Hypothalamus (tissue), 51 donors: ENCODE data around the gene LCN2.

Experiments used
- DNase-seq, 51 donors: peaks; one replicate each; lab custom pipeline; 2025; lab: John Stamatoyannopoulos, UW

The LCN2 gene

DNA sequence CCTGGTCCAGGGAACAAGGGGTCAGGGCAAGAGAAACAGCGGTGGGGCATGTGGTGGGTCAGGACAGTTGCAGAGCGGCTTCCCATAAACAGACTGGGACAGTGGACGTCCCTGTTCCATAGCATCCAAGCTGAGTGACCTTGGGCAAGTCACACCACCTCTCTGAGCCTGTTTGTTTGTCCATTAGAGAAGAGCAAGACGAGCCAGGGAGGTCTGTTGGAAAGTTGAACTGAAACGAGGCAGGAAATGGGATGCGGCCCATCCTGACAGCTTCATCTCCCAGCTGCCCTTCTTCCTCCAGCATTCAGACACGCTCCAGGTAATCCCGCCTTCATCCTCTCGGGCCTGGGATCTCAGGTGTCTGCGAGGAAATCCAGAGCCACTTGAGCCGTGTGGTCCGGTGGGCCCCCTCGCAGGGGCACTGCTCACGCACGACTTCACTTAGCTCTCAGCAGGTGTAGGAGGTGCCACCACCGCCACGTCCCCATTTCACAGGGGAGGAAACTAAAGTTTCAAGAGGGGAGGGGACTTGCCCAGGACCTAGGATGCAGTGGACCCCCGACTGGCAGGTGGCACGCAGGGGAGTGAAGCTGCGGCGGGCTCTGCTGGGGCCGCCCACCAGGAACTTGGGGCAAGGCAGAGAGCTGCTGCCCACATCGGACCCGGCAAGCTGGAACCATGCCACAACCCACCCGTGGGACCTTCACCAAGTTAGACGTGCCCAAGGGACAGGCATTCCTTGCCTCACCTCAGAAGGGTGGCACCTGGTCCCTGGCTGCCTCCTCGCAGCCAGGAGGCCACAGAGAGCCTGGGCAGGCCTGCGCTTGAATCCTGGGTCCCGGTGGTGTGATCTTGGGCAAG is 34.7 kb upstream of the LCN2 start:
- no peak for DNase-seq

DNA sequence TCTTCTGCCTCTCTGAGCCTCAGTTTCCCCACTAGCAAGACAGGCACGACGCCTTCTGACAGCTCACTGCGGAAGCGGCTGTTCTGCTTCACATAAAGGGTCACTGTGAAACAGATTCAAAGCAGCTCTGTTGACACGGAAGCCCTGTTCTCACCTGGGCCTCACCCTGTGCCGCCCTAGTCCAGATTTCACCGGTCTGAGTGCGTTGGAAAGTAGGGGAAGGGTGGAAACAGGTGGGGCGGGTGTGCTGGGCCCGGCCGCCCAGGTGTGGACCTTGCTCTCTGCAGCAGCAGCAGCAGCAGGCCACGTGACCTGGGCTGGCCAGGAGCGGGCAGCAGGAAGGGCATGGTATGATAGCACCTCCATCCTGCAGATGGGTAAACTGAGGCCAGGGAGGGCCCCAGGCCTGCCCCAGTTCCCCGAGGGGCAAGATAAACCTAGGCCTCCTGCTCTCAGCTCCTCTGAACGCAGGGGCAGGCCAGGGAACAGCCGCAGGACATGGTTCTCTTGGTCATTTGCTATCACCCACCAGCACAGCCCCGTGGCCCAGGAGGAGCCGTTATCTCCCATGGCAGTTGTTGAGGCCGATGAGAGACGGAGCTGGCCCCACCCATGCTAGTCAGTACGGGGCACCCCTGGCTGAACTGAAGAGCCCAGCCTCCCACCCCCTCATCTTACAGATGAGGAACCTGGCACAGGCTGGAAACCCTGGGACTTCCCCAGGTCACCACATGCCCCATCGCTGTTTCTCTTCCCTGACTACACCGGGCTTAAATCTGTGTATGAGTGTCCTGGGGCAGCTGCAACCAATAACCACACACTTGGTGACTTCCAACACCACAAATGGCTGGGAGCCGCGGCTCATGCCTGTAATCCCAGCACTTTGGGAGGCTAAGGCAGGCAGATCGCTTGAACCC is 33.8 kb upstream of the LCN2 start:
- no peak for DNase-seq

DNA sequence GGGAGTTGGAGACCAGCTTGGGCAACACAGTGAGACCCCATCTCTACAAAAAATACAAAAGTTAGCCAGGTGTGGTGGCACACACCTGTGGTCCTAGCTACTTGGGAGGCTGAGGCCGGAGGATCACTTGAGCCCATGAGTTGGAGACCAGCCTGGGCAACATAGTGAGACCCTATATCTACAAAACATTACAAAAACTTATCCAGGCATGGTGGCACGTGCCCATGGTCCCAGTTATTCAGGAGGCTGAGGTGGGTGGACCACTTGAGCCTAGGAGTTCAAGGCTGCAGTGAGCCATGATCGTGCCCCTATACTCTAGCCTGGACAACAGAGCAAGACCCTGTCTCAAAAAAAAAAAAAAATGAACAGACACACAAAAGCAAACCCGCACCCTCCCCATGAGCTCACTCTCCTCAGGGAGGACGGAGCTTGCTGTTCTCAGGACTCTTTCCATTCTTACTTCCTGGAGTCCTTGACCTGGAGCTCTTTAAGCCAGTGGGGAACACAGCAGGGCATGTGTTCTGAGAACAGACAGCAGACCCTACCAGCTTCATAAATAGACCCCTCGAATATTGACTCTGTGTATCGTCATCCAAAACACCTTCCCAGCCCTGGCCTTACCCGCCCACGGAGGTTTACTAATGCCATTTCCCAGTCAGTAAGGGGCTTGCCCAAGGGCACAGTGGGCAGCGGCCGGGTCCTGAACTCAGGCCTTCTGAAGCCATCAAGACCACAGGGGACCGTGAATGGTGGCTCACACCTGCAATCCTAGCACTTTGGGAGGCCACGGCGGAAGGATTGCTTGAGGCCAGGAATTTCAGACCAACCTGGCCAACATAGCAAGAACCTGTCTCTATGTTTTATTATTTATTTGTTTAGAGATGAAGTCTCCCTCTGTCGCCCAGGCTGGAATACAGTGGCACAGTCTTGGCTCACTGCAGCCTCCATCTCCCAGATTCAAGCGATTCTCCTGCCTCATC is 32.9 kb upstream of the LCN2 start:
- no peak for DNase-seq

DNA sequence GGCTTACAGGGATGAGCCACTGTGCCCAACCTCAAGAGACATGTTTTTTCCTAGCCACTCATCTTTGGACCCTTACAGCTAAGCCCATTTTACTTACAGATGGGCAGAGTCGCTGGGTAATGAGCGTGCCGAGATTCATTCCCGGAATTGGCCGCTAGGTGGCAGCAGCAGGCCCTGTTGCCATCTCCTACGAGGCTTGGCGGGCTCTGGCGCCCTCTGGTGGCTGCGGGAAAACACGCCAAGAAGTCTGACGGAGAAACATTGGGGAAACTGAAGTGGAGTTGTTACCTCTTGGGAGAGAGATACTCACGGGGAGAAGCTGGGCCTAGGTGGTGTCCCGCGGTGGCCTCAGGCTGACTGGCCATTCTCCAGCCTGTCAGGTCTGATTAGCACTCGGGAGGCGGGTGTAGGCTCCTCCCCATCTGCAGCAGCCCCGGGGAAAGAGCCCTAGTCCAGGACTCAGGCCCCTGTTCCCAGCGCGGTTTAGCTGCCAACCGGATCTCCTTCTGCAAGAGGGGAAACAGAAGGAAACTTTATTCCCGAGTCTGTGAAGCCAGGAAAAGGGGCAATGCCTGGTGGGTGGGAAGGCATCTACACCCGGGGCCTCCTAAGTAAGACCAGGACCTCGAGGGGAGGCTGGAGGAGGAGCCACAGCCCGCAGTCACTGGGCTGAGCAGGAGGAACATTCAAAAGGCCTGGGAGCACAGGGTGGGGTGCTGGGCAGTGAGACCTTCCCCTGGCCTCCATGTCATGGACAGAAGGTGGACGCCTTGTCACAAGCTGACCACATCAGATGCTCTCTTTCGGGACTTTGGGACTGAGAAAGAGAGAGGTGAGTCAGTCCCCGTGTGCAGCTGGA is 31.4 kb upstream of the LCN2 start:
- DNase-seq: peak in 50 of 51 donors; percentile 41 to 98 (median 85)

DNA sequence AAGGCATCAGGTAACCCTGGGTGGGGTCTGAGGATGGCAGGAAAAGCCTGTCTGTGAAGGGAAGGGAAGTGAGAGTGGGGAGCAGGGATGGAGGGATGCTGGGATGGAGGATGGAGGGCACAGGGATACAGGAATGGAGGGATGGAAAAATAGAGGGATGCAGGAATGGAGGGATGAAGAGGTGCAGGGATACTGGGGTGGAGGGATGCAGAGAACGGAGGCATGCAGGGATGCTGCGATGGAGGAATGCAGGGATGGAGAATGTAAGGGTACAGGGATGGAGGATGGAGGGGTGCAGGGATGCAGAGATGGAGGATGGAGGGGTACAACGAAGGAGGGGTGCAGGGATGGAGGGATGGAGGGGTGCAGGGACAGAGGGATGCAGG is 30.8 kb upstream of the LCN2 start:
- DNase-seq: no peak

DNA sequence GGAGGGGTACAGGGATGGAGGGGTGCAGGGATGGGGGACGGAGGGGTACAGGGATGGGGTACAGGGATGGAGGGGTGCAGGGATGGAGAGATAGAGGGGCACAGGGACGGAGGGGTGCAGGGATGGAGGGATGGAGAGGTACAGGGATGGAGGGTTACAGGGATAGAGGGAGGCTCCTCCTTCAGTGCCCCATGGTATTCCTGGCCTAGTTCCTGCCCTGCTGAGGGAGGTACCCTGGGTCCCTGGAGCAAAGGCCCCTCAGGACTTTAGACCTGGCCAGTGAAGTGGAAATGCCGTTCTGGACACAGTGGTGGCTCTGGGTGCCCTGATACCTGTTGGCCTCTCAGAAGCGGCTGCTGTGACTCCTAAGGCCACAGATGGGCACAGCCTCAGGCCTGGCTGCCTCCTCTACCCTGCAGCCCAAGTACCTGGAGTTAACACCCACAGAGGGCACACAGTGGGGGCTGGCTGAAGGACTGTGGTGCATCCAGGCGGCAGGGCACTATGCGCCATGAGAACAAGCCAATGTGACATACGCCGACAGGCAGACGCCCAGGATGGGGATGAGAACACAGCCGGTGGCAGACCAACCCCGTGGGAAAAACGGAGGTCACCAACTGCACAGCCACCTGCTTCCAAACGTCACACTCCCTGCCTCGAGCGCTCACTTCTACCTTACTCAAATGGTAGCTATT is 30.1 kb upstream of the LCN2 start:
- no peak for DNase-seq

DNA sequence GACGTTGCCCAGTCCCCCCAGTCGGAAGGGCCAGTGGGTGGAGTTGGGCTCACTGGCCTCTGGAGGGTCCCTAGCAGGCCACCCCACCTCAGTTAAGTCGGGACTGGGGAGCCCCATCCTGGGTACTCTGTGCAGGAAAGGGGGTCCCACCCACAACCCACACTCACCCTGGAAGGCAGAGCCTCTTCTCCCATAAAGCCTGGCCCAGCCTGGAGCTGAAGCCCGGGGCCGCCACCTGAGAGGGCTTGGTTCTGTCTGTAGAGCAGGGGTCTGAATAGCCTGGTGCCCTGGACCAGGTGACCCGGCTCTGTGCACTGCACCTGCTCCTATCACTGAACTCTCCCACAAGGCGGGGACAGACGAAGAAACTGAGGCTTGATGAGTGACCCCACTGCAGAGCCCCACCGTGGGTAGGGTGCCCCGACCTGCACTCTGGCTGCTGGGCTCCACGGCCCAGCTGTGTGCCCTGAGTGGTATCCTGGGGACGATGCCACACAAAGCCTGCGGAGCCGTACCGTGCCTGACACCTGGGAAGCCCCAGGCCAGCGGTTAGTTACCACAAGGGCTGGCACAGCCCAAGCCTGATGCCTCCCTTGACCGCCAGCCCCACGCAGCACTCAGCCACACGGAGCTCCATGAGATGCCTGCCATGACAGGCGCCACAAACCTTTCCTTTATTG is 29.1 kb upstream of the LCN2 start:
- DNase-seq: no peak

DNA sequence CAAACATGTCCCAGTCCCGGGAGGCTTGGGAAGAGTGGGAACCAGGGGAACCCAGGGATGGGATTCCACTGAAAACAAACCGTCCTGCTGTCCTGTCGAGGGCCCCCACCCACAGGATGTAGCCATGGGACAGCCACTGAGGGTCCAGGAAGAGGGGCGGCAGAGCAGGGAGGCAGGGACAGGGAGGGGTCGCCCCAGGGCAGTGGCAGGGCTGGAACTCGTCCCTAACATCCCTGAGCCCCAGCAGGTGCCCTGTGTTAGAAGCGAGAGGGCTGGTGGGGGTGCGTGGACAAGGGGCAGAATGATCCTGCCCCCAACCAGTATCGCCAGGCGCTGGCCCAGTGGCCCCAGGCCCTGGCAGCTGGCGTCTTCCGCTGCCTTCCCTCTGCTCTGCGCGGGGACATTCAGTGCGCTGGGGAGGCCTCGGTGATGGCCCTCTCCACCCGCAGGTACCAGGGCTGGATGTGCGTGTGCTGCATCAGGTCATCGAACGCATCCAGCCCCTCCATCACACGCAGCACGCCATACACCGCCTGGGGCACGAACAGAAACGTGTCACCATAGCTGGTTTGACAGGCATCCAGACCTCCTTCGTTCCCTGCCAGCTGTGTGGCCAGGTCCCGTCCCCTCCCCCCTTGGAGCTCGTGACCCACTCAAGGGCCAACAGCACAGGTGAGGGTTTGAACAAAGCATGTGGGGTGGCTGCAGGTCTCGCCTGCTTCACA is 28.4 kb upstream of the LCN2 start:
- no peak for DNase-seq

DNA sequence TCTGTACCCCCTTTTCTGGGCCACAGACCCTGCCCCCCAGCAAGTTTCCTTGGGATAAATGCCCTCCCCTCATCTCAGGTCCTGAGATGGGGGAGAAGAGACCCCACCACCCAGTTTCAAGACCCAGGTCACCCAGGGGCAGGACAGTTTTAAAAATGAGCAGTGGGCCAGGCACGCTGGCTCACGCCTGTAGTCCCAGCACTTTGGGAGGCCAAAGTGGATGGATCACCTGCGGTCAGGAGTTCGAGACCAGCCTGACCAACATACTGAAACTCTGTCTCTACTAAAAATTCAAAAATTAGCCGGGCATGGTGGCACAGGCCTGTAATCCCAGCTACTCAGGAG is 27.8 kb upstream of the LCN2 start:
- DNase-seq: no peak

DNA sequence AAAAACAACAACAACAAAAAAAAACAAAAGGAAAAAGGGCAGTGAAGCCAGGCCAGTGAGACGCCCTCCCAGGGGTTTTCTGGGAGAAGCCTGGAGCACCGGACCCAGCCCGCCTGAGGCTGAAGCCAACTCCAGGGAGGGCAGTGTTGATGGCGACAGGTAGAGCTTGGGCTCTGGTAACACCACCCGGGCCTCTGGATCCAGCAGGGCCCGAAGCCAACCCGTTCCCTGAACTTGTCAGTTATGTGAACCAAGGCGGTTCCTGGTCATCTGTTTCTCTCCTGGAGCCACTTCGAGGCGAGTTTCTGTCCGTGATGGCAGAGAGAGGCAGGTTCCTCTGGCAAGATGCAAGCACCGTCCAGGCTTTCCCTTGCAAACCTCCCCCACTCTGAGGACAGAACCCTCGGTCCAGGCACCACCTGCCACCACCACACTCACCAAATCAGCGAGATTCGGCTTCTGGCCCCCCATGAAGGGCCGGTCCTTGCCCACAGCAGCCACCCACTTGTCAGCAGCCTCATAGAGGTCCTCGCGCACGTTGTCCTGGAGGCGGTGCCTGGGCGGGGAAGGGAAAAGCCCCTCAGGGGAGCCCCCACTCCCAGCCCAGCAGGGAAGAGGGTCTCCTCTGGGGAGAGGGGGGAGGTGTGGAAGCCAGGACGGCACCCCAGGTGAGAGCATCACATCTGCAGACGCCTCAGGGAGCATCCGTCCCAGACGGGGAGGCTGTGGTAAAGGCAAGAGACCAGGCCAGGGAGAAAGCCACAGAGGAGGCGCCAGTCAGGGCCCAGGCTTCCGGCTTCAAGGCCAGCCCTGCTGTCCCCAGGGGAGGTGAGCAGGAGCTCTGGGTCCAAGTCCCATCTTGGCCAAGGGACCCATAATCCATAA is 27.1 kb upstream of the LCN2 start:
- DNase-seq: no peak

DNA sequence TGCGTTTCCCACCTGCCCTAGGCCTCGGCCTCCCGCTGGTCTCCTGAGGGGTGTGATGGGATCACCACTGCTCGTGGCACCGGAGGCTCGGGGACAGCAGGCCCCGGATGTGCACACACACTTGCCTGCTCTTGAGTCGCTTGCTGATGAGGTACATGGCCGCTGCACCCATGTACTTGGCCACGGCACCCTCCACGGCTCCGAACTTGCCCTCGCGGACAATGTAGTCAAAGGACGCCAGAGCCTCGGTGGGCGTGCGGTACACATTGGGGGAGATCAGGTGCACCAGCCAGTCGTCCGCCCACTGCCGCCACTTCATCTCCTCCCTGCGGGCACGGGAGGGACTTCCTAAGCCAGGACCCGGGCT is 26.5 kb upstream of the LCN2 start:
- DNase-seq: no peak

DNA sequence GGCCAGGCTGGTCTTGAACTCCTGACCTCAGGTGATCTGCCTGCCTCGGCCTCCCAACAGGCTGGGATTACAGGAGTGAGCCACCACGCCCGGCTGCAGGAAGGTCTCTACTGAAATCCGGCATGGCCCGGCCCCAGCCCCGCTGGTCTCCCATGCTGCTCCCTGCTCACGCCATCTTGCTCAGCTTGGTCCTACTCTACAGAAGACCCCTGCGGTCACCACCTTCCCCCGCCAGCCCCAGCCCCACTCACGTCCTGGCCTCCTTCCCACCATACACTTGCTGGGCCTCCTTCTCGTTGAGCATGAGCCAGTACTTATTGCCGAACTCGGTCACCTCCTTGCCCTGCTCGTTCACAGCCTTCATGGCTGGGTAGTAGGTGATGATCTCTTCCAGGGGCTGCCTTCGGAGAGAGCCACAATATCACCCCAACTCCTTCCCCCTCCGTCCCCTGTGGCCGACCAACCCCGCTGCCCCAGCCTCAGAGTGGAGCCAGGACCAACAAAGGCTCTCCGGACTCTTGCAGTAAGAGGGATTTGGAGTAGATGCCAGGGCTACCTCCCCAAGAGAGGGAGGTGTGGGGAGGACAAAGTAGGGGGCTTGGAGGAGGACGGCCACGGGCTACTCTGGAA is 25.7 kb upstream of the LCN2 start:
- no peak for DNase-seq

DNA sequence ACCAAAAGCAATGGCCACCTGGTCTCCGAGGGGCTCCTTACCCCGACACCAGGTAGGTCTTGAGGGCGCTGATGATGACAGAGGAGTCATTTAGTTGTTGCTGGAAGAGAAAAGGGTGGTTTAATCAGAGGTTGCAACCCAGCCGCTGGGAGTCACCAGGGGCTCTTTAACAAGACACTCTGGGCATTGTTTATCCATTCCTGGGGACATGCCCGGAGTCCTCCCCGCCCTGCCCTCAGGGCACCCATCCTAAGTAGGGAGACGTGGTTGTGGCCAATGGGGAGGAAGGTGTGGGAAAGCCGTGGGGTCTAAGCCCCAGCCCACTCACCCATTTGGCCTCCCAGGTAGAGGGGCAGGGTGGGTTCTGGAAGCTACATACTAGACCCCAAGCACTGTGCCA is 24.8 kb upstream of the LCN2 start:
- no peak for DNase-seq

DNA sequence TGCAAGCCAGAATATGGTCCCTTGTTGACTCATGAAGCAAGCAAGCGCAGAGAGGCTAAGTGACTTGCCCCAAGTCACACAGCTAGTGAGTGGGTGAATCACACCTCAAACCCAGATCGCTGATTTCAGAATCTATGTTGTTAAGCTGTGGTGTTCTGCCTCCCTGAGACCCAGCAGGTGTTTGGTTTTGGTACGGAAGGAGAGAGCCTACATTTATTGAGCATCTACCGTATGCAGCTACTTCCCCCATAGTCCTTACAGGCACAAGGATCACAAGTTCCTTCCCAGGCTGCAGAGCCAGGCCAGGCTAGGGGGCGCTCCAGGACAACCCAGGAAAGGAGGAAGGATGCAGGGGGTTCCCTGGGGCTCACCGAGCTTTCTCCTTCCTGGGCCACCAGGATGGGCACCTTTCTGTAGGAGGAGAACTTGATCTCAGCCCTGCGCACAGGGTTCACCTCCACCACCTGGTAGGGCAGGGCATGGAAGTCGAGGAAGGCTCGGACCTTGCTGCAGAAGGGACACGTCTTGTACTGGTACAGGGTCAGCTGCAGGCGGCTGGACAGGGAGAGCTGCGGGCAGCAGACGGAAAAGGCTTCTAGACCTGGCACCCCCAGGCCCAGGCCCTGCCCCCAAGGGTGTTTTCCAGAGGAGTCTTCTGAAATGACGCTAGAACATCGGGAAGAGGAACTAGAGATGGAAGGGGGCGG is 24.2 kb upstream of the LCN2 start:
- peak in 23 of 51 donors; percentile 12 to 56 (median 26) for DNase-seq

DNA sequence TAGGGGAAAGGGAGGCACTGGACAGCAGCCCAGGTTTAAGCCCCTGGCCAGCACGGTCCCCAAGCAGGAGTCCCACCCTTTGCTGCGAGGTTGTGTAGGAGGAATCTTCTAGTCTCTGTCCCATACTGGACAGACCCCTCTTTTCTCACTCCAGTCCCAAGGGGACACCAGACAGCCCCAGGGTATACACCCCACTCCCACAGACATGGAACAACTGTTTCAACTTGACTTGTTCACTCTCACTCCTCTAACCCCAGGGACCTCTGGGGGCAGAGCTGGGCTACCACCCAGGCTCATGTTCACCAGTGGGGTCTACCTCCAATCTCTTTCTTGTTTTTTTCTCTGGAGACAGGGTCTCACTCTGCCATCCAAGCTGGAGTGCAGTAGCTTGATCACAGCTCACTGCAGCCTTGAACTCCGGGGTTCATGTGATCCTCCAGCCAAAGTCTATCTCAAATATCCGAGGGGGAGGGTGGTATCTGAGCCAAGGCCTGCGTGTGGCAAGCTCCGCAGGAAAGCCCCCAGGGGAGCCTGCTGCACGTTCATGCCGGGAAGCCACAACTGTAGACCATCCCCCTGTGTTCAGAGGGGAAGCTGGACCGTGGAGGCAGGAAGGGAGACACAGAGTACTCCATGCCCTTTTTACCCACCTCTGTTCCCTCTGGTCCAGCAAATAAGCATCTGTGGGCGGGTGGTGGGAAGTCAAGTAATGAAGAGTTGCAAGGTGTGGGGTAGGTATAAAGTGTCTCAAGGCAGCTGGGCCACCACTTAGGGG is 23.5 kb upstream of the LCN2 start:
- DNase-seq: no peak
